Ovary (tissue), 3 donors: ENCODE data around the gene CNNM4.

Experiments used
- POLR2A ChIP-seq: fragments of 450-650 bp; IDR thresholded peaks from one replicate; pipeline ENCODE4 v1.6.1; 2017; ENCODE audit warnings: antibody characterized with exemption, mild to moderate bottlenecking, moderate library complexity
- TF ChIP-seq, protein P1 (sequence below), 3 donors: fragments of 450-650 bp in 2 of 3; fragments of 200-600 bp in 1 of 3; IDR thresholded peaks; one replicate each; pipeline versions ENCODE4 v1.5.1 to v1.8.0; 2016 to 2022; ENCODE audit warnings: antibody characterized with exemption in 3 of 3, mild to moderate bottlenecking in 1 of 3
- donor health status: DM: no; HTN: no; CAD: no.

DNA sequence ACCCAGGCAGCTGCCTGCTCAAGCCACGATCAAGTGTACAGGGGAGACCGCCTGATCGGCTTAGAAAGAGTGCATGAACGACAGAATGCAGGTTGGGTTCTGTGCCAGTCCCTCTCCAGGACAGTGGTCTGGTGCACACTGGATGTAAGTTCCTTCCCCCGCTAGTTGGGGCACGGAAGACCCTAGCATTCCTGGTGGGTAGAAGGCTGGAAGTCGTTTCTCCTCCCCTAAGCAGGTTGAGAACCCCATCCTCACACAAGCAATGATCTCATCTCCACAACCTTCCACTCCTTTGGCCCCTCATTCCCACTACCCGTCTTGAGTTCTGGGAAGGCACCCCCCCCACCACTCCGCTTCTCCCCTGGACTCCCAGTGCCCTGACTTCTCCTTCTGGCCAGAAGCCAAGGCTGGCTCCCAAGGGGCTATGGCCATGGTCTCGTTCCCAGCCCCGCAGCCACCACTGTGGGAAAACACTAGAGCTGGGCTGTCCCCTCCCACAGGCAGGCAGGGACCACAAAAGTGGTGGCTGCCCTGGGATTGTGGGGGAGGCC, 98.5 kb downstream of the CNNM4 start:
- TF ChIP-seq POLR2A: no peak
- TF ChIP-seq, protein P1, sequence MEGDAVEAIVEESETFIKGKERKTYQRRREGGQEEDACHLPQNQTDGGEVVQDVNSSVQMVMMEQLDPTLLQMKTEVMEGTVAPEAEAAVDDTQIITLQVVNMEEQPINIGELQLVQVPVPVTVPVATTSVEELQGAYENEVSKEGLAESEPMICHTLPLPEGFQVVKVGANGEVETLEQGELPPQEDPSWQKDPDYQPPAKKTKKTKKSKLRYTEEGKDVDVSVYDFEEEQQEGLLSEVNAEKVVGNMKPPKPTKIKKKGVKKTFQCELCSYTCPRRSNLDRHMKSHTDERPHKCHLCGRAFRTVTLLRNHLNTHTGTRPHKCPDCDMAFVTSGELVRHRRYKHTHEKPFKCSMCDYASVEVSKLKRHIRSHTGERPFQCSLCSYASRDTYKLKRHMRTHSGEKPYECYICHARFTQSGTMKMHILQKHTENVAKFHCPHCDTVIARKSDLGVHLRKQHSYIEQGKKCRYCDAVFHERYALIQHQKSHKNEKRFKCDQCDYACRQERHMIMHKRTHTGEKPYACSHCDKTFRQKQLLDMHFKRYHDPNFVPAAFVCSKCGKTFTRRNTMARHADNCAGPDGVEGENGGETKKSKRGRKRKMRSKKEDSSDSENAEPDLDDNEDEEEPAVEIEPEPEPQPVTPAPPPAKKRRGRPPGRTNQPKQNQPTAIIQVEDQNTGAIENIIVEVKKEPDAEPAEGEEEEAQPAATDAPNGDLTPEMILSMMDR (IDR thresholded peaks at IDR 0.05): no peak
